GM19099 (cell line): ENCODE data around the gene CGB8.
"Not testable (repeated sequence)": the region's sequence is repeated elsewhere in the genome, so short reads cannot be mapped to it uniquely, and the experiment has no call there.

Source experiments
- POLR2A ChIP-seq: IDR thresholded peaks from 3 replicates; pipeline ENCODE4 v1.6.1; 2011; ENCODE audit warnings: low read depth; ENCODE audit not compliant: insufficient read length; ENCODE audit errors: extremely low read depth

The CGB8 gene

DNA sequence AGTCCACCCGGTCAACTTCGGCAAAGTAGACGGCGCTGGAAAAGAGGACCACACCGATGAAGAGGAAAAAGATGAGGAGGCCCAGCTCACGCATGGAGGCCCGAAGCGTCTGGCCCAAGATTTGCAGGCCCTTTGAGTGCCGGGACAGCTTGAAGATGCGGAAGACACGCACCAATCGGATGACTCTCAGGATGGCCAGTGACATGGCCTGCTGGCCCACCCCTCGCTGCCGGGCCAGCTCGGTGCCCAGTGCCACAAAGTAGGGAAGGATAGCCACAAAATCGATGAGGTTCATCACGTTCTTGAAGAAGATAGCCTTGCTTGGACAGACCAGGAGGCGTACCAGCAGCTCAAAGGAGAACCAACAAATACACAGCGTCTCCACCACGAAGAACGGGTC, 21.5 kb upstream of the CGB8 start:
- TF ChIP-seq POLR2A = no peak

DNA sequence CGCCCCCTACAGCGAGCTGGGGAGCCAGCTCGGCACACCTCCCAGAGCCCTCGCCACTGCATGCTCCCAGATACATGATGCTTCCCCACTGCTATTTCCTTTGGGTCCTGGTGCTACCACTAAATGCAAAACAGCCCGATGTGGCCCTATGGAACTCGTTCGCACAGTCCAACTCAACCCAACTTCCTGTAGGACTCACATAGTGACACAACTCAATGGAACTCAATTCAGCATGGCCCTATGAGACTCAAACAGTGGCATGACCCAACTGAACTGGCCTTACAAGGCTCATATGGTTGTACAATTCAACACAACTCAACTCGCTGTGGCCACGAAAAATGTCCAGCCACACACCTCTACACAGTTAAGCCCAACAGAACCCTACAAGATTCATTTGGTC, 20.1 kb upstream of the CGB8 start:
- no peak for TF ChIP-seq POLR2A

DNA sequence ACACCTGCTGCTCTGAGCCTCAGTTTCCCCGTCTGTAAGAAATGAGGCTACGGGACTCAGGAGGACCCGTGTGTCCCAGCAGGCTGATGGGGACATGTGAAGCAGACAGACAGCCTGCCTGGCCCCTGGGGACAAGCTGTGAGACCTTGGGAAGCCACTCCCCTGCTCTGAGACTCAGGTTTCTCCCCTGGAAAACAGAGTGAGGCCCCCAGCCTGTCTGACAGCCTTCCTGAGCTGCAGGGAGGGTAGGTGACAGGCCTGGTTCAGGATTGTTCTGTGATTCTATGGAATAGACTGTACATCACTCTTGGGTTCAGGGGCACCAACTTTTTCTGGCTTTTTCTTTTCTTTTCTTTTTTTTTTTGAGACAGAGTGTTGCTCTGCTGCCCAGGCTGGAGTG, 18.6 kb upstream of the CGB8 start:
- TF ChIP-seq POLR2A = no peak

DNA sequence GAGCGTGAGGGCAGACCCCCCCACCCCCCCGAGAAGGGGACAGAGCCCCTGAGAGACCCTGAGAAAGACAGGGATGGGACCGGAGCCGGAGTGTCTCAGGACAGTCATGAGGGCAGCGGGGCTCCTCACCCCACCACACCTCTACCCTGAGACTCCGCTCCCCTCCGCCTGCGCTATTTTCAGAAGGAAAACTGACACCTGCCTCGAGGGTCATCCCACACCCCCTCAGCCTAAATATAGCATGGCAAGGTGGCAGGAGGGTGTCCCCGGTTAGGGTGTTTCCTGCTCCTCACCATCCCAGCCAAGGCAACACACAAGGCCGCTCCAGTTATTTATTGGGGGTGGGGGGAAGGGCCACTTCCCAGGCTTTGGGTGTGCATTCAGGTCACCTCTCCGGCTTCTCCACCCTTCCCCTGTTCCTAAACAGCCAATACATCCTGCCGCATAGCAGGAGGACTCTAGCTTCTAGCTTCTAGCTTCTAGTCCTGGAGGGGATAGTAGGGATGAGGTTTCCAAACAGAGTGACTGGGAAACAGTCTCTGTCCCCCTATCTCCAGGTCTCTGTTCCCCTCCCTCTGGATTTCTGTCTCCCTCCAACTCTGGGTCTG, 17.1 kb upstream of the CGB8 start:
- TF ChIP-seq POLR2A = no peak

DNA sequence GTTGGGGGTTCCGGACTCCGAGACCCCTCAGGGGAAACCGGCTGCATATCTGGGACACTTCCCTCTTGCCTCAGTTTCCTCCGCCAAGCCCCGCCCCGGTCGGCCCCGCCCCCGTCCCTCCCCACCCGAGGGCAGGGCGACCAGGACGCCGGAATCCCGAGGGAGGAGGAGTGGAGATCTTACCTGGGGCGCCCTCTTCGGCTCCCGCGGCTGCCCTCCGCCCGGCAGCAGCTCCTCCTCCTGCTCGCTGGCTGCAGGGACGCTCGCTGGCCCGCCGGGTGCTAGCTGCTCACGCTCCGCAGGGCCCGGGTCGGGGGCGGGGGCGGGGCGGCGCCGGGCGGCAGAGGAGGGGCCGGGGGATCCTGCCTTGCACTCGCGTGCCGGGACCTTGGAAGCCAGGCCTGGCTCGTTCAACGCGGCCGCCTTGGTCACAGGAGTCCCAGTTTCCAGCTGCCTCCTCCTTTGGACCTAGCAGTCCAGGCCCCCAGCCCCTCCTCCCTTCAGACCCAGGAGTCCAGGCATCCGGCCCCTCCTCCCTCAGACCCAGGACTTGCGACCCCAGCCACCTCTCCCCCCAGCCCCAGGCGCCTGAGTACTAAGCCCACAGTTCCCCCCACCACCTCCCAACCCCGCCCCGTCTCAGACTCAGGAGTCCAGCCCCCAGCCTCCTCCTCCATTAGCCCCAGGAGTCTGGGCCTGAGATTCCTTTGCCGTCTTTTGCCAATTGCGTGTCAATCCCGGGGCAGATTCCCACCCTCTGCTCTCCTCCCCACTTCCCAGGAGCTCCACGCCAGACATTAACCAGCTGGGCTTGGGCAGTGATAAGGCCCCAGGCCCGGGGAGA, 16.1 kb upstream of the CGB8 start, which contains the start of gene NTF4:
TSS of gene NTF4 (minus strand) at position 51 of the 844 bp plus-strand sequence. CDS start 2,821 bp downstream, outside the sequence.
- no peak for TF ChIP-seq POLR2A

DNA sequence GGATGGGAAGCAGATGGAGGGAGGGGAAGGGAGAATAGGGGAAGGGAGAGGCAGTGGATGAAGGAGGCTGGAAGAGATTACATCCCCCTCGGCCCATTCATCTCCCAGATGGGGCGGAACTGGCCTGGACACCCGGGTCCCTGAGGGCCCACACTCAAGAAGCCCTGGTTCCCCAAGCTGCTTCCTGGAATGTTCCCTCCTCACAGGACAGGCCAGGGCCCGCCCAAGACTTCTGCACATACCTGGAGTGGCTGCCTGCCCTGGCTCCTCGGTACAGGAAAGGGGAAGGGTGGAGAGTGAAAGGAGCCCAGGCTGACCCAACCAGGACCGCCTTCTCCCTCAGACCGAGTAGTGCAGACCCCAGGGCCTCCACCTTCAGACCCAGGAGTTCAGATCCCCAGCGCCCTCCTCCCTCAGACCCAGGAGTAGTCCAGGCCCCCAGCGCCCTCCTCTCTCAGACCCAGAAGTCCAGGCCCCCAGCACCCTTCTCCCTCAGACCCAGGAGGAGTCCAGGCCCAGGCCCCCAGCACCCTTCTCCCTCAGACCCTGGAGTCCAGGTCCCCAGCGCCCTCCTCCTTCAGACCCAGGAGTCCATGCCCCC, 15.2 kb upstream of the CGB8 start:
- no peak for TF ChIP-seq POLR2A

DNA sequence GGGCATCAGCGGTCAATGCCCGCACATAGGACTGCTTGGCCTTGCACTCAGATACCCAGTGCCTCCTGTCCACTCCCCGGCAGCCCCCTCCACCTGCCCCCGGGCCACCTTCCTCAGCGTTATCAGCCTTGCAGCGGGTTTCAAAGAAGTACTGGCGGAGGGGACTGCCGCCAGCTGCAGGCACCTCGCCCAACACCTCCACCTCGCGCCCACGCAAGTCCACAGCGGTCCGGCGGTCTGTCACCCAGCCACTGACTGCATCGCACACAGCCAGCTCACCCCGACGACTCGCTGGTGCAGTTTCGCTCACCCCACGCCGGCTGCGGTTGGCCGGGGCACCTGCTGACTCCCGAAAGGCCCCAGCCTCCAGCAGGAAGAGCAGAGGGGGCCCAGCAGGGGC, 12.5 kb upstream of the CGB8 start:
- no peak for TF ChIP-seq POLR2A

DNA sequence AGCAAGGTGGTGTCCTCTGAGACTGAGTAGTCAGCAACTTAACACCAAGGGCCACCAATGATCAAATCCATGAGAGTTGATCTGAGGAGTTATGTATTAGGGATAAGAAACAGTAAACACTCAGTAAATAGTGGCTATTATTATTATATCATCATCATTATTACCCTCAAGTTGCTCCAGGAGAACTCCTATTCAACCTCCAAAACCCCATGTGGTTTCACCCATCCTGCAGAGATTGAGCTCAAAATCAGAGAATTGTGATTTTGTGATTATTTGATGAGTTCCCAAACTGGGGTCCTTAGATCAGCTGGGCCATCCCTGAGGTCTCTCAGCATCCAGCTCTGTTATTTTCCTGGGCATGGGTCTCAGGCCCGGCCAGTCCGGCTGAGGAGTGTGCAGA, 12.1 kb upstream of the CGB8 start:
- TF ChIP-seq POLR2A = no peak

DNA sequence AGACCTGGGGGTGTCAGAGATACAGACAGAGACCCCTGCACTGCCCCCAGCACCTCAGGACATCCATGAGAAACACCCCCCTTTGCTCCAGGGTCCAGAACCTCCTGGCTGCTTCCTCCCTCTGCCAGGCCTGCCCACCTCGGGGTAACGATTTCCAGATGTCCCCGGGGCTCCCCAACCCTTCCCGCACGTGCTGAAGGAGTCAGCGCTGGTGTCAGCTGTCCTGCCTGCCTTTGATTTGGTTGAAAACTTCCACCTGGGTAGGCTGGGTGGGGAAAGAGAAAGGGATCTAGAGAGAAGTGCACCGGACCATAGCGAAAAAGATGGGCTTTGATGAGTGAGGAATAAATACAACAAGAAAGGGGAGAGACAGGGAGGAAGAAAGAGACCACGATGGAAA, 10.1 kb upstream of the CGB8 start:
- TF ChIP-seq POLR2A = no peak

DNA sequence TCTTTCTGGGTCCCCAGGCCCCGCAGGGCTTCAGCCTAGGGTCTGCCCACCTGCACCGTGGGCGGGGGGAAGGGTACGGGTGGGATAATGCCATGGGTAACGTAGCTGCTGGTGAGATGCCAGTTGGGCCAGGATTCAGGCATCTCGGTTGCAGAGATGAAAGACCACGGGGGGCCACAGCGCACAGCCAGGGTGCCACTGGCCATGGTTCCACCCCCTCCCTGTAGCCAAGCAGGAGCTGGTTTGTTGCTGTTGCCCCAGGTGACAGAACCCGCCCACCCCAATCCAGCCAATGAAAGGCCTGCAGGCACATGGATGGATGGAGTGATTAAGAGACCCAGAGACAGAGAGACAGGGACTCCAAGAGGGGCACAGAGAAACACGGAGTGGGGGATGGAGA, 9.7 kb upstream of the CGB8 start:
- TF ChIP-seq POLR2A = no peak

DNA sequence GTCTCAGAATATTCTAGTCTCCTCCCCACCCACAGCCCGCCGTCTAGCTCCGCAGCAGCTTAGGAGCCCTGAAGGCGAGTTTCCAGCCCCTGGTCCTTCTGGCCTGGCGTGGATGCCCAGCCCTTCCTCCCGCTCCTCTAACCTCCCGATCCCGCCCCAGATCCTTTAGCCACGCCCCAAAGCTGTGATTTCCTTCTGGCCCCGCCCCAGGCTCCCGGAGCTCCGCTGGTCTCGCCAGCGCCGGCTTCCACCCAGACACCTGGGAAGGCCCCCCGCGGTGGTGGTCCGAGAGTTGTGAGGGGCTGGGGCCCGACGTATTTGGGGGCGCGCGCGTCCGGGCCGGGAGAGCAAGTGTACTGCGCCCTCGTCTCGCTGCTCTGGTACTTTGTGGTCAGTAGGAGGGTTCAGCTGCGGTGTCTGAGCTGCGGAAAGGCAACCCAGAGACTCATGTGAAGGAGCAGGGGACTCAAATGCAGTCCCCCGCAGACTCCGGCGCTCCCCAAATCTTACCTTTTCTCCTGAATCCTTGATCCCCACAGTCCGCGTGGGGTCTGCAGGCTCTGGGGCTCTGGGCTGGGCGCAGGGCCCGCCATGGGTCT, 8.8 kb upstream of the CGB8 start, which contains the start of gene CGB7:
TSS of gene CGB7 (minus strand) at position 114 of the 599 bp plus-strand sequence. CDS start 2,374 bp downstream, outside the sequence.
- no peak for TF ChIP-seq POLR2A

DNA sequence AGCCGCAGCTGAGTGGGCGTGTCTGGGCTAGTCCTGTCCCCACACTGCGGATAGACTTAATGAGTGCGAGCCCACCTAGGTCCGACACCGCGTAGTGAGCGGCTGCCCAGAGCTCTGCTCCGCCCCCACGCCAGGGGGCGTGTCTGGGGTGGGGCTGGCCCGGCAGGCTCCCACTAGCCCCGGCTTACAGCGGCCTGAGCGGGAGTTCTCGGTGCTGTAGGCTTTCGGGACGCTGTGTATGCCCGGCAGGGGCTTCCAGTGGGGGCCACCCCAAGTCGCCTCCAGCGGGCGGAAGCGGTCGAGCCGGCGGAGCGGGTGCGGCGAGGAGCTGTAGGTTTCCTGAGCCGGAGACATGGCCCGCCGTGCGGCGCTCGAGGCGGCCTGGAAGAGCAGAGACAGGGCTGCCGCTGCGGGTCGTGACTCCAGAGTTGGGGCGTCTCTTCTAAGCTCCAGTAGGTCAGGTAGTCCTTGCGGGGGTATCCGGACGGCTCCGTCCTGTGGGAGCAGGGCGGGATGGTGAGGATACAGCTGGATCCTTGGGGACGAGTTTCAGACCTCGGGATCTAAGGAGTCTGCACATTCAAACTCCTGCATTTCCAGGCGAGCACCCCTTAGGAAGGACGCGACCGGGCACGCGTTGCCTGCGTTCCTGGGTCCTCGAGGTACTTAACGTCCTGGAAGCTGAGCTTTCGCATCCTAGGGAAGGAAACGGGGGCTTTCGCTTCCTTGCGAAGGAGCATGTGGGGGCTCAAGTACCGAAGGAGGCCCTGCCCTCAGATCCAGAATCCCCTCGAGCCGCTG, 7.4 kb upstream of the CGB8 start:
- TF ChIP-seq POLR2A = no peak

DNA sequence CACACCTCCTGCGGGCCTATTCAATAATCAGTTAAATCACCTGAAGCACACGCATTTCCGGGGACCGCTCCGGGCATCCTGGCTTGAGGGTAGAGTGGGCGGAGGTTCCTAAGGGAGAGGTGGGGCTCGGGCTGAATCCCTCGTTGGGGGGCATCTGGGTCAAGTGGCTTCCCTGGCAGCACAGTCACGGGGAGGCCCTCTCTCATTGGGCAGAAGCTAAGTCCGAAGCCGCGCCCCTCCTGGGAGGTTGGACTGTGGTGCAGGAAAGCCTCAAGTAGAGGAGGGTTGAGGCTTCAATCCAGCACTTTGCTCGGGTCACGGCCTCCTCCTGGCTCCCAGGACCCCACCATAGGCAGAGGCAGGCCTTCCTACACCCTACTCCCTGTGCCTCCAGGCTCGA, 5.4 kb downstream of the CGB8 start, which contains the start of gene CGB5:
TSS of gene CGB5 (plus strand) at position 301 of the 400 bp plus-strand sequence. CDS start 362 bp downstream, outside the sequence.
- TF ChIP-seq POLR2A = not testable (repeated sequence)

DNA sequence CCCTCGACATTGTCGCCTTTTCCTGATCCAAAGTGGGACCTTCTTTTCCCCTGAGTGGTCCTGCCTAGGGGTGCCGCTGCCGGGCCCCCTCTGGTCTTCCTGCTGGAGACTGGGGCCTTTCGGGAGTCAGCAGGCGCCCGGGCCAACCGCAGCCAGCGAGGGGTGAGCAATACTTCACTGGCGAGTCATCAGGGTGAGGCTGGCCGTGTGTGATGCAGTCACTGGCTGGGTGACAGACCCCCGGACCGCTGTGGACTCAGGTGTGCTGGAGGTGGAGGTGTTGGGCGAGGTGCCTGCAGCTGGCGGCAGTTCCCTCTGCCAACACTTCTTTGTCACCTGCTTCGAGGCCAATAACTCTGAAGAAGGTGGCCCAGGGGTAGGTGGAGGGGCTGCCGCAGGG, 6.7 kb downstream of the CGB8 start:
- TF ChIP-seq POLR2A = no peak
